GM12891 (cell line): ENCODE data around the gene MYO5B.

ENCODE experiments used
- DNase-seq: peaks from one replicate; pipeline ENCODE4 v3.0.0; 2011; ENCODE audit warnings: low spot score; ENCODE audit not compliant: insufficient read length
- FAIRE-seq: peaks from 2 replicates; lab custom pipeline; 2011; peaks lifted over from hg19 to GRCh38; lab: Jason Lieb, UNC
- PAX5 ChIP-seq: IDR thresholded peaks from 2 replicates; pipeline ENCODE4 v1.6.1; 2011; ENCODE audit warnings: low read length, moderate library complexity, mild to moderate bottlenecking; ENCODE audit not compliant: insufficient read depth, severe bottlenecking
- POLR2A ChIP-seq: IDR thresholded peaks from 2 replicates; pipeline ENCODE4 v1.6.1; 2011; ENCODE audit warnings: low read depth, low read length, control low read depth
- POLR2AphosphoS5 ChIP-seq: IDR thresholded peaks from 2 replicates; pipeline ENCODE4 v1.6.1; 2011; ENCODE audit warnings: low read depth, low read length, control low read depth
- POU2F2 ChIP-seq: IDR thresholded peaks from 2 replicates; pipeline ENCODE4 v1.6.1; 2011; ENCODE audit warnings: low read depth, mild to moderate bottlenecking, control low read depth, low read length, moderate library complexity
- SPI1 ChIP-seq: IDR thresholded peaks from 2 replicates; pipeline ENCODE4 v1.6.1; 2011; ENCODE audit warnings: low read depth, low read length, control low read depth
- TAF1 ChIP-seq: IDR thresholded peaks from 2 replicates; pipeline ENCODE4 v1.6.1; 2011; ENCODE audit warnings: low read depth, low read length, control low read depth

The MYO5B gene

GRCh38 chr18:50158866-50159653 lies 35.9 kb downstream of the MYO5B start:
- FAIRE-seq = no peak
- no peak for DNase-seq

GRCh38 chr18:50155406-50155805 lies 39.5 kb downstream of the MYO5B start:
- no peak for FAIRE-seq

More at GRCh38 chr18:50158866-50159653, 35.9 kb downstream of the MYO5B start:
- TF ChIP-seq POLR2AphosphoS5 (no peak), SPI1 (no peak), PAX5 (no peak), POLR2A (no peak), TAF1 (no peak), POU2F2 (no peak)

GRCh38 chr18:50154420-50154819 lies 40.5 kb downstream of the MYO5B start:
- FAIRE-seq = no peak

More at GRCh38 chr18:50155406-50155805, 39.5 kb downstream of the MYO5B start:
- TF ChIP-seq TAF1 = no peak
- TF ChIP-seq POLR2A = no peak
- TF ChIP-seq PAX5 = no peak
- no peak for TF ChIP-seq POU2F2
- TF ChIP-seq SPI1 = no peak
- TF ChIP-seq POLR2AphosphoS5 = no peak
- DNase-seq = no peak

GRCh38 chr18:50152900-50153299 lies 42.0 kb downstream of the MYO5B start:
- FAIRE-seq (no peak), DNase-seq (no peak)
- TF ChIP-seq PAX5 = no peak
- TF ChIP-seq SPI1 = no peak
- TF ChIP-seq TAF1 = no peak
- TF ChIP-seq POLR2A = no peak
- TF ChIP-seq POLR2AphosphoS5 = no peak
- no peak for TF ChIP-seq POU2F2

More at GRCh38 chr18:50154420-50154819, 40.5 kb downstream of the MYO5B start:
- TF ChIP-seq POLR2AphosphoS5 (no peak), POLR2A (no peak), PAX5 (no peak), POU2F2 (no peak)
- DNase-seq = no peak

GRCh38 chr18:50151926-50152325 lies 43.0 kb downstream of the MYO5B start:
- TF ChIP-seq TAF1 (no peak), PAX5 (no peak), POLR2A (no peak), POU2F2 (no peak), SPI1 (no peak), POLR2AphosphoS5 (no peak)
- DNase-seq = no peak
- FAIRE-seq = no peak

GRCh38 chr18:50144540-50144939 lies 50.4 kb downstream of the MYO5B start:
- TF ChIP-seq POLR2AphosphoS5 (no peak), POLR2A (no peak), POU2F2 (no peak), SPI1 (no peak), TAF1 (no peak), PAX5 (no peak)
- no peak for FAIRE-seq
- DNase-seq = no peak

GRCh38 chr18:50143886-50144285 lies 51.1 kb downstream of the MYO5B start:
- no peak for FAIRE-seq
- TF ChIP-seq POU2F2 (no peak), TAF1 (no peak), POLR2AphosphoS5 (no peak), SPI1 (no peak), PAX5 (no peak), POLR2A (no peak)
- DNase-seq = no peak

GRCh38 chr18:50143294-50143693 lies 51.7 kb downstream of the MYO5B start:
- FAIRE-seq (no peak), DNase-seq (no peak)
- TF ChIP-seq POLR2AphosphoS5 (no peak), TAF1 (no peak), POLR2A (no peak), SPI1 (no peak), POU2F2 (no peak), PAX5 (no peak)

GRCh38 chr18:50142441-50143120 lies 52.4 kb downstream of the MYO5B start:
- DNase-seq = no peak
- TF ChIP-seq POLR2AphosphoS5 = no peak
- no peak for TF ChIP-seq POLR2A
- TF ChIP-seq PAX5 = no peak
- no peak for TF ChIP-seq TAF1
- TF ChIP-seq SPI1 = no peak
- no peak for TF ChIP-seq POU2F2
- FAIRE-seq = no peak
